IMR-90 (cell line): Measurements from ENCODE around the gene AUTS2. TPM values are rescaled to one million over a fixed set of nuclear protein-coding genes. Genes with fewer than 3 reads are reported as not detected.

Experiments
- ATAC-seq: fragments of 200-7000 bp; cut with Tn5 transposase; 2 replicates; pipeline ENCODE4 v1.9.1; 2020; ENCODE audit warnings: low read depth, mild to moderate bottlenecking, moderate library complexity
- BruUV-seq: library from RNA; stranded (reverse); fragments of 400-500 nt; replicated peaks from 2 replicates; lab custom pipeline; 2021; lab: Mats Ljungman, UMichigan
- CTCF ChIA-PET: fragments of 300-600 bp; formaldehyde crosslinking; extraction: SDS; loops from one replicate; lab custom pipeline; 2021; ENCODE audit warnings: antibody characterized with exemption; lab: Yijun Ruan, JAX
- POLR2A ChIA-PET: fragments of 300-600 bp; sonication (Branson Sonifier 250); formaldehyde crosslinking; loops from one replicate; lab custom pipeline; 2022; ENCODE audit warnings: antibody characterized with exemption; ENCODE audit not compliant: unreplicated experiment; lab: Charles Lee
- DNase-seq: peaks from one replicate; pipeline ENCODE4 v3.0.0; 2013
- H2AFZ ChIP-seq: replicated peaks from 2 replicates; pipeline ENCODE3; 2013; ENCODE audit warnings: low read length, mild to moderate bottlenecking; ENCODE audit not compliant: poor library complexity
- H2AK5ac ChIP-seq: 2 replicates; pipeline ENCODE4 v1.6.1; 2013; ENCODE audit warnings: low read depth, low read length, inconsistent platforms
- H2AK9ac ChIP-seq: replicated peaks from 2 replicates; pipeline ENCODE3; 2013; ENCODE audit warnings: mild to moderate bottlenecking, low read depth, low read length, moderate library complexity; ENCODE audit not compliant: poor library complexity
- H2BK120ac ChIP-seq: 2 replicates; pipeline ENCODE4 v1.6.1; 2013; ENCODE audit warnings: low read depth, low read length, inconsistent platforms
- H2BK15ac ChIP-seq: 3 replicates; pipeline ENCODE4 v1.6.1; 2013; ENCODE audit warnings: low read depth, low read length, inconsistent platforms
- H2BK20ac ChIP-seq: 2 replicates; pipeline ENCODE4 v1.6.1; 2013; ENCODE audit warnings: low read depth, mild to moderate bottlenecking, inconsistent platforms, low read length, moderate library complexity
- H2BK5ac ChIP-seq: 2 replicates; pipeline ENCODE4 v1.6.1; 2013; ENCODE audit warnings: mild to moderate bottlenecking, low read depth, low read length, inconsistent platforms; ENCODE audit not compliant: poor library complexity, severe bottlenecking
- H3K14ac ChIP-seq: replicated peaks from 2 replicates; pipeline ENCODE4 v1.6.1; 2013; ENCODE audit warnings: low read depth, low read length, inconsistent platforms
- H3K18ac ChIP-seq: 2 replicates; pipeline ENCODE4 v1.6.1; 2013; ENCODE audit warnings: low read depth, low read length, control low read depth
- H3K23ac ChIP-seq: 2 replicates; pipeline ENCODE4 v1.6.1; 2013; ENCODE audit warnings: low read depth, low read length, inconsistent platforms
- H3K27ac ChIP-seq: 2 replicates; pipeline ENCODE4 v1.5.1; 2013; ENCODE audit warnings: mild to moderate bottlenecking, control low read depth, low read length; ENCODE audit not compliant: insufficient read depth
- H3K27me3 ChIP-seq: 2 replicates; pipeline ENCODE4 v1.6.1; 2013; ENCODE audit warnings: low read length; ENCODE audit not compliant: control insufficient read depth, insufficient read depth
- H3K36me3 ChIP-seq: 2 replicates; pipeline ENCODE4 v1.6.1; 2013; ENCODE audit warnings: low read length, mixed read lengths; ENCODE audit not compliant: control insufficient read depth, insufficient read depth
- H3K4ac ChIP-seq: 2 replicates; pipeline ENCODE4 v1.6.1; 2013; ENCODE audit warnings: low read depth, low read length, inconsistent platforms
- H3K4me1 ChIP-seq: 2 replicates; pipeline ENCODE4 v1.6.1; 2013; ENCODE audit warnings: low read length, mixed read lengths; ENCODE audit not compliant: control insufficient read depth, insufficient read depth
- H3K4me2 ChIP-seq: 2 replicates; pipeline ENCODE4 v1.6.1; 2013; ENCODE audit warnings: low read depth, mild to moderate bottlenecking, control low read depth, low read length, moderate library complexity
- H3K4me3 ChIP-seq: 2 replicates; pipeline ENCODE4 v1.5.1; 2013; ENCODE audit warnings: low read depth, mild to moderate bottlenecking, control low read depth, low read length, moderate library complexity; ENCODE audit not compliant: insufficient read depth
- H3K56ac ChIP-seq: 2 replicates; pipeline ENCODE4 v1.6.1; 2013; ENCODE audit warnings: low read length, inconsistent platforms; ENCODE audit not compliant: insufficient read depth; ENCODE audit errors: extremely low read depth
- H3K79me1 ChIP-seq, 2 experiments: 2 replicates each; pipeline ENCODE4 v1.6.1; 2013; ENCODE audit warnings: low read length in 2 of 2, inconsistent platforms in 1 of 2, low read depth in 1 of 2
- H3K9ac ChIP-seq: 2 replicates; pipeline ENCODE4 v1.6.1; 2013; ENCODE audit warnings: low read depth, low read length, control low read depth
- H3K9me1 ChIP-seq: 2 replicates; pipeline ENCODE4 v1.6.1; 2013; ENCODE audit warnings: low read length, inconsistent platforms; ENCODE audit not compliant: insufficient read depth
- H3K9me3 ChIP-seq: 2 replicates; pipeline ENCODE4 v1.6.1; 2013; ENCODE audit warnings: low read length; ENCODE audit not compliant: control insufficient read depth, insufficient read depth
- H4K20me1 ChIP-seq: 2 replicates; pipeline ENCODE4 v1.6.1; 2013; ENCODE audit warnings: low read length, inconsistent platforms; ENCODE audit not compliant: insufficient read depth
- H4K5ac ChIP-seq: 2 replicates; pipeline ENCODE4 v1.6.1; 2013; ENCODE audit warnings: mild to moderate bottlenecking, low read depth, low read length, control low read depth
- H4K8ac ChIP-seq, 2 experiments: 2 replicates each; pipeline ENCODE4 v1.6.1; 2013; ENCODE audit warnings: low read depth in 2 of 2, low read length in 2 of 2, control low read depth in 1 of 2, inconsistent platforms in 1 of 2
- H4K91ac ChIP-seq: 2 replicates; pipeline ENCODE4 v1.6.1; 2013; ENCODE audit warnings: low read depth, low read length, inconsistent platforms; ENCODE audit not compliant: insufficient read depth
- BHLHE40 ChIP-seq: fragments of 150-350 bp; IDR thresholded peaks from 2 replicates; pipeline ENCODE4 v1.6.1; 2016; ENCODE audit warnings: mild to moderate bottlenecking, low read depth, low read length
- CEBPB ChIP-seq: IDR thresholded peaks from 2 replicates; pipeline ENCODE4 v1.6.1; 2012; ENCODE audit warnings: low read depth, low read length, improper control_type of control experiment
- CHD1 ChIP-seq: IDR thresholded peaks from 2 replicates; pipeline ENCODE4 v1.6.1; 2012; ENCODE audit warnings: low read depth, low read length, improper control_type of control experiment
- CTCF ChIP-seq: conservative IDR thresholded peaks from 2 replicates; pipeline ENCODE4 v1.5.1; 2012; ENCODE audit warnings: mild to moderate bottlenecking, low read depth, low read length, improper control_type of control experiment
- ELK1 ChIP-seq: fragments of 150-350 bp; IDR thresholded peaks from 2 replicates; pipeline ENCODE4 v1.6.1; 2016; ENCODE audit warnings: low read depth, mild to moderate bottlenecking, low read length, moderate library complexity, borderline replicate concordance
- FOS ChIP-seq: fragments of 150-350 bp; IDR thresholded peaks from 2 replicates; pipeline ENCODE4 v1.6.1; 2016; ENCODE audit warnings: low read depth, low read length
- MXI1 ChIP-seq: IDR thresholded peaks from 2 replicates; pipeline ENCODE4 v1.6.1; 2012; ENCODE audit warnings: low read depth, mild to moderate bottlenecking, low read length, moderate library complexity, borderline replicate concordance
- NFE2L2 ChIP-seq: fragments of 150-350 bp; IDR thresholded peaks from 2 replicates; pipeline ENCODE4 v1.6.1; 2016; ENCODE audit warnings: low read depth, mild to moderate bottlenecking, low read length
- POLR2A ChIP-seq: IDR thresholded peaks from 2 replicates; pipeline ENCODE4 v1.6.1; 2012; ENCODE audit warnings: mild to moderate bottlenecking, low read depth, low read length
- RAD21 ChIP-seq: IDR thresholded peaks from 2 replicates; pipeline ENCODE4 v1.6.1; 2012; ENCODE audit warnings: low read length, improper control_type of control experiment
- RCOR1 ChIP-seq: IDR thresholded peaks from 2 replicates; pipeline ENCODE4 v1.6.1; 2012; ENCODE audit warnings: mild to moderate bottlenecking, low read length, improper control_type of control experiment; ENCODE audit not compliant: insufficient replicate concordance
- RFX5 ChIP-seq: IDR thresholded peaks from 2 replicates; pipeline ENCODE4 v1.8.0; 2012; ENCODE audit warnings: low read depth, mild to moderate bottlenecking, low read length, moderate library complexity
- USF2 ChIP-seq: fragments of 150-350 bp; IDR thresholded peaks from 2 replicates; pipeline ENCODE4 v1.6.1; 2017; ENCODE audit warnings: mild to moderate bottlenecking, antibody characterized with exemption, low read length, low read depth
- WGBS, 2 experiments: methylation state at CpG; one replicate each; pipeline versions ENCODE4 v1.1.5 to v1.1.7; 2013; ENCODE audit warnings: missing lambda C conversion rate in 2 of 2; ENCODE audit not compliant: insufficient read length in 1 of 2; ENCODE audit errors: extremely low coverage in 2 of 2; 5-methylcytosine and 5-hydroxymethylcytosine counted together
- dilution Hi-C: fragments of 300-500 bp; cut with HindIII; formaldehyde crosslinking; loops from one replicate; pipeline ENCODE4 v1.14.3; 2018; ENCODE audit warnings: low sequenced_read_pairs; ENCODE audit not compliant: unreplicated experiment
- in situ Hi-C: fragments of 300-500 bp; cut with MboI; formaldehyde crosslinking; loops from 3 replicates; pipeline ENCODE4 v1.14.3; 2019; ENCODE audit warnings: low sequenced_read_pairs, inconsistent platforms, mixed read lengths
- intact Hi-C: fragments of 100-400 bp; cut with micrococcal nuclease; formaldehyde crosslinking; loops from 2 replicates; pipeline ENCODE4 v1.10.0; 2022
- polyA plus RNA-seq, 3 experiments: library from polyadenylated mRNA; depleted of rRNA; stranded (reverse); fragments of >200 nt; gene quantifications; 2 replicates each; pipeline ENCODE4 v1.2.3, GENCODE V29; 2012; ENCODE audit warnings: low replicate concordance in 1 of 3
- total RNA-seq: library from RNA; depleted of rRNA; stranded (reverse); fragments of >200 nt; gene quantifications from 2 replicates; pipeline ENCODE4 v1.2.3, GENCODE V29; 2012

Gene AUTS2
- total and polyA plus RNA-seq, 2 of the 4 experiments (the other 2 are of a cell fraction): 0.90 to 3.0 TPM

- no peak for ATAC-seq
- in situ Hi-C loops (no loop called here), dilution Hi-C loops (no loop called here), intact Hi-C loops (no loop called here)
- CTCF ChIA-PET: no interaction called here
- Histone ChIP-seq H3K27me3 (no peaks in the 10 kb centered on the region), H4K91ac (no peak overlapping the region), H4K5ac (no peak overlapping the region), H3K9me3 (peaks cover 7% of the 10 kb centered on the region; the same call in 1 of the 2 replicates), H2BK5ac (no peak overlapping the region), H3K27ac (no peak overlapping the region), H3K14ac (no peak overlapping the region), H3K79me1 (no peaks in the 10 kb centered on the region), H3K9ac (no peak overlapping the region), H3K4me2 (no peak overlapping the region), H2AFZ (no peak overlapping the region), H3K4ac (no peak overlapping the region), H3K4me3 (no peak overlapping the region), H4K8ac (no peak overlapping the region), H2BK15ac (no peak overlapping the region), H2BK120ac (no peak overlapping the region), H3K56ac (no peak overlapping the region), H4K20me1 (no peaks in the 10 kb centered on the region), H3K4me1 (no peaks in the 10 kb centered on the region), H2AK5ac (no peak overlapping the region), H3K23ac (no peak overlapping the region), H3K36me3 (no peaks in the 10 kb centered on the region), H3K18ac (no peak overlapping the region), H3K9me1 (no peaks in the 10 kb centered on the region), H2BK20ac (no peak overlapping the region), H2AK9ac (no peak overlapping the region)
- POLR2A ChIA-PET: no interaction called here
- BruUV-seq: no TSS peak
- no CpG with 5 or more reads among the region's 6 CpGs for WGBS, 2 experiments
- no peak for DNase-seq
- TF ChIP-seq ELK1 (no peak), MXI1 (no peak), RCOR1 (no peak), BHLHE40 (no peak), RFX5 (no peak), CTCF (no peak), CEBPB (no peak), NFE2L2 (no peak), RAD21 (no peak), FOS (no peak), CHD1 (no peak), POLR2A (no peak), USF2 (no peak)
These were observed 1198.8 kb downstream of the AUTS2 start for GRCh38 chr7:70797109-70797514.
